GM12878 (cell line): ENCODE measurements around the gene MCEE. TPM values are rescaled to one million over a fixed set of nuclear protein-coding genes. Genes with fewer than 3 reads are reported as not detected.

Source experiments
- ATF7 ChIP-seq: fragments of 450-650 bp; IDR thresholded peaks from 2 replicates; pipeline ENCODE4 v1.6.1; 2016; ENCODE audit warnings: low read depth, mild to moderate bottlenecking
- BMI1 ChIP-seq: fragments of 450-650 bp; IDR thresholded peaks from 2 replicates; pipeline ENCODE4 v1.6.1; 2016; ENCODE audit warnings: mild to moderate bottlenecking, moderate library complexity, borderline replicate concordance
- CBX3 ChIP-seq: fragments of 200-600 bp; sonication (generic); IDR thresholded peaks from 2 replicates; pipeline ENCODE4 v1.6.1; 2016; ENCODE audit warnings: low read depth, borderline replicate concordance
- DPF2 ChIP-seq: fragments of 450-650 bp; IDR thresholded peaks from 2 replicates; pipeline ENCODE4 v1.6.1; 2017; ENCODE audit warnings: mild to moderate bottlenecking
- ESRRA ChIP-seq: IDR thresholded peaks from 2 replicates; pipeline ENCODE4 v1.6.1; 2012; ENCODE audit warnings: mild to moderate bottlenecking, low read length, improper control_type of control experiment
- HCFC1 ChIP-seq: fragments of 150-350 bp; IDR thresholded peaks from 2 replicates; pipeline ENCODE4 v1.6.1; 2014; ENCODE audit warnings: low read length
- HDAC6 ChIP-seq: fragments of 200-600 bp; sonication (generic); IDR thresholded peaks from one replicate; pipeline ENCODE4 v1.8.0; 2017; ENCODE audit warnings: antibody characterized with exemption; ENCODE audit not compliant: unreplicated experiment
- JUND ChIP-seq: IDR thresholded peaks from 2 replicates; pipeline ENCODE4 v1.6.1; 2012; ENCODE audit warnings: low read depth, mild to moderate bottlenecking, low read length, improper control_type of control experiment, moderate library complexity
- KAT2A ChIP-seq: conservative IDR thresholded peaks from 2 replicates; pipeline ENCODE4 v1.6.1; 2011; ENCODE audit warnings: low read depth, low read length; ENCODE audit not compliant: control insufficient read depth
- MTA3 ChIP-seq: IDR thresholded peaks from 2 replicates; pipeline ENCODE4 v1.6.1; 2012; ENCODE audit warnings: low read length, inconsistent platforms, borderline replicate concordance
- NBN ChIP-seq: fragments of 450-650 bp; IDR thresholded peaks from 2 replicates; pipeline ENCODE4 v1.6.1; 2016
- NR2F1 ChIP-seq: fragments of 450-650 bp; conservative IDR thresholded peaks from 2 replicates; pipeline ENCODE4 v1.6.1; 2017; ENCODE audit warnings: mild to moderate bottlenecking
- PAX5 ChIP-seq: IDR thresholded peaks from 2 replicates; pipeline ENCODE4 v1.6.1; 2011; ENCODE audit warnings: low read depth, low read length, borderline replicate concordance
- RELA ChIP-seq: fragments of 450-650 bp; IDR thresholded peaks from 2 replicates; pipeline ENCODE4 v1.8.0; 2014; ENCODE audit warnings: borderline replicate concordance; ENCODE audit not compliant: partially characterized antibody
- SREBF1 ChIP-seq: IDR thresholded peaks from 2 replicates; pipeline ENCODE4 v1.6.1; 2012; ENCODE audit warnings: mild to moderate bottlenecking, low read length
- SUZ12 ChIP-seq: fragments of 200-600 bp; sonication (generic); IDR thresholded peaks from one replicate; pipeline ENCODE4 v1.6.1; 2018; ENCODE audit warnings: antibody characterized with exemption, mild to moderate bottlenecking; ENCODE audit not compliant: unreplicated experiment
- TAF1 ChIP-seq: IDR thresholded peaks from 2 replicates; pipeline ENCODE4 v1.6.1; 2011; ENCODE audit warnings: mild to moderate bottlenecking, low read depth, low read length, borderline replicate concordance
- TCF7 ChIP-seq: IDR thresholded peaks from 2 replicates; pipeline ENCODE4 v1.6.1; 2014; ENCODE audit warnings: antibody characterized with exemption, borderline replicate concordance
- ZNF274 ChIP-seq: IDR thresholded peaks from one replicate; pipeline ENCODE4 v1.8.0; 2011; ENCODE audit not compliant: insufficient read length, insufficient read depth
- polyA plus RNA-seq, 11 experiments: library from polyadenylated mRNA; depleted of rRNA in 4 of 11; unstranded in 6 of 11; stranded (reverse) in 5 of 11; fragments of >200 nt; fragmentation: Nextera tagmentation in 4 of 11; fragmentation: Illumina TruSeq in 1 of 11; extraction: Ambion mirVana in 4 of 11; extraction: Trizol in 1 of 11; gene quantifications; 1 replicate in 1 of 11; 2 replicates in 10 of 11; pipeline versions ENCODE4 v1.2.1 to v1.2.3, GENCODE V29; 2011 to 2016; ENCODE audit warnings: inconsistent platforms in 2 of 11, missing spikeins in 2 of 11, low read depth in 1 of 11
- total RNA-seq, 4 experiments: library from RNA; depleted of rRNA in 3 of 4; stranded (reverse); fragments of >200 nt in 3 of 4; fragmentation: Illumina TruSeq in 1 of 4; extraction: Trizol in 1 of 4; gene quantifications; 2 replicates each; pipeline versions ENCODE4 v1.2.1 to v1.2.3, GENCODE V29; 2013 to 2021
- TF ChIP-seq, protein P1 (sequence below): fragments of 450-650 bp; IDR thresholded peaks from 2 replicates; pipeline ENCODE4 v1.6.1; 2018; ENCODE audit warnings: borderline replicate concordance, mild to moderate bottlenecking; ENCODE audit not compliant: partially characterized antibody
- TF ChIP-seq, protein P2 (sequence below): fragments of 450-650 bp; IDR thresholded peaks from 2 replicates; pipeline ENCODE4 v1.6.1; 2017; ENCODE audit warnings: borderline replicate concordance
- TF ChIP-seq, protein P3 (sequence below): fragments of 450-650 bp; IDR thresholded peaks from 2 replicates; pipeline ENCODE4 v1.6.1; 2017; ENCODE audit warnings: mild to moderate bottlenecking
- TF ChIP-seq, protein P4 (sequence below): fragments of 450-650 bp; formaldehyde crosslinking; IDR thresholded peaks from 2 replicates; pipeline ENCODE4 v1.4.0; 2022; ENCODE audit warnings: mild to moderate bottlenecking, moderate library complexity

Gene MCEE
- total and polyA plus RNA-seq, 10 of the 15 experiments (the other 5 are each of a cell fraction or from before 2014, with no cell fraction given) = 17.3 to 63.4 (median 20.9) TPM

DNA sequence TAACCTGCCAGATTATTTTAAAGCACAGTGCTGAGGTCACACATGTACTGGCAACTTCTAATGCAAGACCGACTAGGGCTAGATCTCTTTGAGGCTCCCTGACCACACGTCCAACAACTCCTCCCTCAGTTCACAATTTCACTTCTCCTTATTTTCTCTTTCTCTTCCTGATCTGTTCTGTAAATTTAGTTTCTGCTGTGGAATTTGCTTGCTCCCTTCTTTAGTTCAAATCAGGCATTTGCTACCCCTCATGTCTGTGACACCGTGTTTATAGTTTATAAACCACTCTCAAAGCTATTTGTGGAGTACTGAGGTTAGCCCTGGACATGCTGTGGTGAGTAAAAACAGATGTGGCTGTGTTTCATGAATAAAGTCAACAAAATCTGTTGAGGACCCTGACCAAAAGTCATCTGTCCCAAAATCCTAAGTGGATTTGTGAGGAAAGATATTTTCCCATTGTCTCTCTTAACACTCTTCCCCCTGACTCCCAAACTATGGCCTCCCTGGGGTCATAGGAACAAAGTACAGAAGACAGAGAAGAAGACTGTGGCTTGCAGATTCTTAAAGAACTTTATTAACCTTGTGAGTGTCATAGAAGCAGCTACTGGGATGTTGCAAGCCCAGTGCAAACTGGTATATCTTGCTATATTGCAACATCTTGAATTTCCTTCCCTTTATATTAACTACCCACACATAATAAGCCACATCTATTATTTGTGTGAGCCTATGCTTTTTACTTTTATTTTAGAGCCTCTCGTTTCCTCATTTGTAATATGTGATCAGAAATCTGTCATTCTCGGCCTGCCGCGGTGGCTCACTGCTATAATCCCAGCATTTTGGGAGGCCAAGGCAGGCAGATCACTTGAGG, 65.0 kb downstream of the MCEE start (continued):
- TF ChIP-seq, protein P1, sequence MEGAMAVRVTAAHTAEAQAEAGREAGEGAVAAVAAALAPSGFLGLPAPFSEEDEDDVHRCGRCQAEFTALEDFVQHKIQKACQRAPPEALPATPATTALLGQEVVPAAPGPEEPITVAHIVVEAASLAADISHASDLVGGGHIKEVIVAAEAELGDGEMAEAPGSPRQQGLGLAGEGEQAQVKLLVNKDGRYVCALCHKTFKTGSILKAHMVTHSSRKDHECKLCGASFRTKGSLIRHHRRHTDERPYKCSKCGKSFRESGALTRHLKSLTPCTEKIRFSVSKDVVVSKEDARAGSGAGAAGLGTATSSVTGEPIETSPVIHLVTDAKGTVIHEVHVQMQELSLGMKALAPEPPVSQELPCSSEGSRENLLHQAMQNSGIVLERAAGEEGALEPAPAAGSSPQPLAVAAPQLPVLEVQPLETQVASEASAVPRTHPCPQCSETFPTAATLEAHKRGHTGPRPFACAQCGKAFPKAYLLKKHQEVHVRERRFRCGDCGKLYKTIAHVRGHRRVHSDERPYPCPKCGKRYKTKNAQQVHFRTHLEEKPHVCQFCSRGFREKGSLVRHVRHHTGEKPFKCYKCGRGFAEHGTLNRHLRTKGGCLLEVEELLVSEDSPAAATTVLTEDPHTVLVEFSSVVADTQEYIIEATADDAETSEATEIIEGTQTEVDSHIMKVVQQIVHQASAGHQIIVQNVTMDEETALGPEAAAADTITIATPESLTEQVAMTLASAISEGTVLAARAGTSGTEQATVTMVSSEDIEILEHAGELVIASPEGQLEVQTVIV = no peak
- TF ChIP-seq ZNF274 (no peak), JUND (no peak), NR2F1 (peak; percentile 57; the same call in 1 of the 2 replicates), CBX3 (no peak), MTA3 (no peak), PAX5 (peak; percentile 91), TAF1 (no peak), ATF7 (peak; percentile 81), NBN (peak; percentile 79; the same call in 1 of the 2 replicates), DPF2 (peak; percentile 64; the same call in 1 of the 2 replicates), SREBF1 (no peak), BMI1 (no peak), HCFC1 (no peak), TCF7 (0 out of 2 replicates have a peak, but pooled peaks have one; percentile 23), ESRRA (no peak), SUZ12 (no peak), KAT2A (no peak), HDAC6 (no peak), RELA (no peak)
- TF ChIP-seq, protein P2, sequence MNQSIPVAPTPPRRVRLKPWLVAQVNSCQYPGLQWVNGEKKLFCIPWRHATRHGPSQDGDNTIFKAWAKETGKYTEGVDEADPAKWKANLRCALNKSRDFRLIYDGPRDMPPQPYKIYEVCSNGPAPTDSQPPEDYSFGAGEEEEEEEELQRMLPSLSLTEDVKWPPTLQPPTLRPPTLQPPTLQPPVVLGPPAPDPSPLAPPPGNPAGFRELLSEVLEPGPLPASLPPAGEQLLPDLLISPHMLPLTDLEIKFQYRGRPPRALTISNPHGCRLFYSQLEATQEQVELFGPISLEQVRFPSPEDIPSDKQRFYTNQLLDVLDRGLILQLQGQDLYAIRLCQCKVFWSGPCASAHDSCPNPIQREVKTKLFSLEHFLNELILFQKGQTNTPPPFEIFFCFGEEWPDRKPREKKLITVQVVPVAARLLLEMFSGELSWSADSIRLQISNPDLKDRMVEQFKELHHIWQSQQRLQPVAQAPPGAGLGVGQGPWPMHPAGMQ = no peak
- TF ChIP-seq, protein P3, sequence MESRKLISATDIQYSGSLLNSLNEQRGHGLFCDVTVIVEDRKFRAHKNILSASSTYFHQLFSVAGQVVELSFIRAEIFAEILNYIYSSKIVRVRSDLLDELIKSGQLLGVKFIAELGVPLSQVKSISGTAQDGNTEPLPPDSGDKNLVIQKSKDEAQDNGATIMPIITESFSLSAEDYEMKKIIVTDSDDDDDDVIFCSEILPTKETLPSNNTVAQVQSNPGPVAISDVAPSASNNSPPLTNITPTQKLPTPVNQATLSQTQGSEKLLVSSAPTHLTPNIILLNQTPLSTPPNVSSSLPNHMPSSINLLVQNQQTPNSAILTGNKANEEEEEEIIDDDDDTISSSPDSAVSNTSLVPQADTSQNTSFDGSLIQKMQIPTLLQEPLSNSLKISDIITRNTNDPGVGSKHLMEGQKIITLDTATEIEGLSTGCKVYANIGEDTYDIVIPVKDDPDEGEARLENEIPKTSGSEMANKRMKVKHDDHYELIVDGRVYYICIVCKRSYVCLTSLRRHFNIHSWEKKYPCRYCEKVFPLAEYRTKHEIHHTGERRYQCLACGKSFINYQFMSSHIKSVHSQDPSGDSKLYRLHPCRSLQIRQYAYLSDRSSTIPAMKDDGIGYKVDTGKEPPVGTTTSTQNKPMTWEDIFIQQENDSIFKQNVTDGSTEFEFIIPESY = no peak
- TF ChIP-seq, protein P4, sequence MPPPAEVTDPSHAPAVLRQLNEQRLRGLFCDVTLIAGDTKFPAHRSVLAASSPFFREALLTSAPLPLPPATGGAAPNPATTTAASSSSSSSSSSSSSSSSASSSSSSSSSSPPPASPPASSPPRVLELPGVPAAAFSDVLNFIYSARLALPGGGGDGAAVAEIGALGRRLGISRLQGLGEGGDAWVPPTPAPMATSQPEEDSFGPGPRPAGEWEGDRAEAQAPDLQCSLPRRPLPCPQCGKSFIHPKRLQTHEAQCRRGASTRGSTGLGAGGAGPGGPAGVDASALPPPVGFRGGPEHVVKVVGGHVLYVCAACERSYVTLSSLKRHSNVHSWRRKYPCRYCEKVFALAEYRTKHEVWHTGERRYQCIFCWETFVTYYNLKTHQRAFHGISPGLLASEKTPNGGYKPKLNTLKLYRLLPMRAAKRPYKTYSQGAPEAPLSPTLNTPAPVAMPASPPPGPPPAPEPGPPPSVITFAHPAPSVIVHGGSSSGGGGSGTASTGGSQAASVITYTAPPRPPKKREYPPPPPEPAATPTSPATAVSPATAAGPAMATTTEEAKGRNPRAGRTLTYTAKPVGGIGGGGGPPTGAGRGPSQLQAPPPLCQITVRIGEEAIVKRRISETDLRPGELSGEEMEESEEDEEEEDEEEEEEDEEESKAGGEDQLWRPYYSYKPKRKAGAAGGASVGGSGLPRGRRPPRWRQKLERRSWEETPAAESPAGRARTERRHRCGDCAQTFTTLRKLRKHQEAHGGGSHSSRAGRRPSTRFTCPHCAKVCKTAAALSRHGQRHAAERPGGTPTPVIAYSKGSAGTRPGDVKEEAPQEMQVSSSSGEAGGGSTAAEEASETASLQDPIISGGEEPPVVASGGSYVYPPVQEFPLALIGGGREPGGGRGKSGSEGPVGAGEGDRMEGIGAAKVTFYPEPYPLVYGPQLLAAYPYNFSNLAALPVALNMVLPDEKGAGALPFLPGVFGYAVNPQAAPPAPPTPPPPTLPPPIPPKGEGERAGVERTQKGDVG (CRISPR knock-in tag) = no peak
